GM19372 (cell line): ENCODE data around the gene CNTN1.

Experiments used
- ATAC-seq: cut with Tn5 transposase; IDR thresholded peaks from one replicate; pipeline ENCODE4 v1.9.1; 2021; ENCODE audit warnings: mild to moderate bottlenecking, low read depth, moderate library complexity; ENCODE audit not compliant: unreplicated experiment

Gene CNTN1

GRCh38 chr12:40691913-40692764 is at the start of gene CNTN1:
TSS of gene CNTN1 (plus strand) at chr12:40692439.
- ATAC-seq = peak; percentile 49

GRCh38 chr12:40643506-40643905 is 48.7 kb upstream of the CNTN1 start:
- no peak for ATAC-seq

GRCh38 chr12:40643976-40644375 is 48.3 kb upstream of the CNTN1 start:
- no peak for ATAC-seq

DNA sequence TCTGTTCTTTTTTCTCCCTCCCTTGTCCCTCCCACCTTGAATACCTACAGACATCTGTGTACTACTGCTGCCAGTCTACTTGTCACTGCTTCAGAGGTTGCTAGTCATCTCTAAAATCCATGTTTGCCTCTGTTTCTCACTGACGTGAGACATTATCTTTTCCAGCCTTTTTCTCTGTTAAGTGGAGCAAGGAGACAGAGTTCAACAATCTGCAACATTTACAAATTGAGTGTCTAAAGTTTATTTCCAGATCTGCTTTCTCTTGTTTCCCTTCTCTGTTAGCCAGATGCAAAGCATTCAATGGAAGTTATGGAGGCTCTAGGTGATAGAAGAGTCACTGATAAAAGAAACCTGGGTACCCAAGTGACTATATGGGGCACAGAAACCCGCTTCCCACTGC is 47.5 kb upstream of the CNTN1 start:
- ATAC-seq = no peak

- no peak for ATAC-seq
These were observed 46.9 kb upstream of the CNTN1 start for GRCh38 chr12:40645361-40645760.

- no peak for ATAC-seq
These were observed 45.8 kb upstream of the CNTN1 start for GRCh38 chr12:40646456-40646855.

GRCh38 chr12:40646911-40647310 is 45.3 kb upstream of the CNTN1 start:
- no peak for ATAC-seq

GRCh38 chr12:40647651-40648050 is 44.6 kb upstream of the CNTN1 start:
- no peak for ATAC-seq

- no peak for ATAC-seq
These were observed 43.7 kb upstream of the CNTN1 start for GRCh38 chr12:40648519-40648918.

GRCh38 chr12:40650038-40650704 is 42.1 kb upstream of the CNTN1 start:
- ATAC-seq = no peak

DNA sequence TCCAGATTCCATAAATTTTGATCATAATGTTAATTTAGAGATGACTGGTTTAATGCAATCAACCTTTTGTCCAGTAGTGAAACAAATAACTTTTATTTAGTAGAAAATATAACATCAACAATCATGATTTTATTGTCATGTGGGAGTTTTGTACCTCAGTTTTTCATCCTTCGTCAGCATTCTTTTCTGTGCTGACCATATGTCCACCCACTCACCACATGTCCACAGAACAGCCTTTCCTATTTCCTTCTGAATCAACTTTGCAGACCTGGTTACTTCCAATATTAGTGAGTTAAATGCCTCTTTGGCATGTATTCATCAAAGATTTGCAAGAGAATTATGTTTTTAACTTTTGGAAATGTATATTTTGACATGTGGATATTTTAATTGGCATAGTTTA is 36.8 kb upstream of the CNTN1 start:
- no peak for ATAC-seq

DNA sequence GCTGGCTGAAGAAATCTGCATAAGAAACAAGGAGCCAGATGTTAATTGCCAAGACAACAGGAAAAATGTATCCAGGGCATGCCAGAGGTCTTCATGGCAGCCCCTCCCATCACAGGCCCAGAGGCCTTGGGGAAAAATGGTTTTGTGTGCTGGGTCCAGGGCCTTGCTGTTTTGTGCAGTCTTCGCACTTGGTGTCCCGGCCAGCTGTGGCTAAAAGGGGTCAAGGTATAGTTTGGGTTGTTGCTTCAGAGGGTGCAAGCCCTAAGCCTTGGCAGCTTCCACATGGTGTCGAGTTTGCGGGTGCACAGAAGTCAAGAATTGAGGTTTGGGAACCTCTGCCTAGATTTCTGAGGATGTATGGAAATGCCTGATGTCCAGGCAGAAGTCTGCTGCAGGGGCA is 29.9 kb upstream of the CNTN1 start:
- no peak for ATAC-seq

- ATAC-seq = no peak
These were observed 28.5 kb upstream of the CNTN1 start for GRCh38 chr12:40663781-40664180.

- ATAC-seq = no peak
These were observed 24.1 kb upstream of the CNTN1 start for GRCh38 chr12:40668099-40668529.

DNA sequence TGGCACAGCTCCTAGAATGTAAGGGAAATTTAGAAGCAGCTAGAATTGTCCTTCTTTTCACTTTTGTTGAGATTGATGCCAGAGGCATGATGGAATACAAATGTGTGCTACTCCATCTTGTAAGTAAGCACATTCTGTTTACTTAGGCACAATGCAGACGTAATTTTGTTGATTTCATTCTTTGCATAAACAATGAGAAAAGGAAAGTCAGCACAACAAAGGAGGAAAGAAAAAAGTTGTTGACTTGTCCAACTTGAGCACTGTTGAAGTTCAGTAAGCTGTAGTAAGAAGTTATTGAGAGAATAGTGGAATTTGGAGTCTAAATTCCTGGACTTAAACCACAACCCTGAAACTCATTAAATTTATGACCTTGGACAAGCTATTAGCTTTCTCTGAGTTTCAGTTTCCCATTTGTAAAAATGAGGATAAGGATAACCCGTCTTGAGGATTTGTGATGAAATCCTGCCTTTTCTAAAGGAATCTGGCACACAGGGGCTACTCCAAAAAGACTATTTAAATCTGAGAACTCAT is 19.4 kb upstream of the CNTN1 start:
- no peak for ATAC-seq

DNA sequence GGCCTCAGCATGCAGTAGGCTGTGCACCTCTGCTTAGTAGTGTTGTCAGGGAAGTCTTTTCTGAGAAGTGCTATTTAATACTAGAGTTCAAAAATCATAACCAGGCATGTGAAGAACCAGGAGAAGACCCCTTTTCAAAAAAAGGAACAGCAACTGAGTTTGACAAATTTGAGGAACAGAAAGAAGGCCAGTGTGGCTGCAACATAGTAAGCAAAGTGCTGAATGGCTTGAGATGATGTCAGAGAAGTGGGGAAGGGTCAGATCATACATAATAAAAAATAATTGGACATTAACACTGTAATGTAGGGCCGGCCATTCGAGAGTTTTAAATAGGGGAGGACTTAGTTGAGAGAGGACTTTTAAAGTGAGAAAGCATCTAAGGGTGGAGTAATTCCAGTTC is 11.1 kb upstream of the CNTN1 start:
- no peak for ATAC-seq

DNA sequence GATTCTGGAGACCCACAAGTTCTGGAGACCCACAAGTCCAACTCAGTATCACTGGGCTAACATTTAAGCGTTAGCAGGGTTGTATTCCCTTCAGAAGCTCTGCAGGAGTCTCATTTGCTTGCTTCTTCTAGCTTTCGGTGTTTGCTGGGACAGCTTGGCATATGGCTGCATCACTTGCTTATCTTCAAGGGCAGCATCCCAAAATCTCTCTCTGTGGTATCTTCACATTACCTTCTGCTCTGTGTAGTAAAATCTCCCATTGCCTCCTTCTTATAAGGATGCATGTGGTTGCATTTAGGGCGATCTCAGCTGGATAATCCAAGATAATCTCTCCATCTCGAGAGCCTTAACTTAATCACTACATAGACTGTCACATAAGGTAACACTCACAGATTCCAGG is 7.3 kb upstream of the CNTN1 start:
- no peak for ATAC-seq

DNA sequence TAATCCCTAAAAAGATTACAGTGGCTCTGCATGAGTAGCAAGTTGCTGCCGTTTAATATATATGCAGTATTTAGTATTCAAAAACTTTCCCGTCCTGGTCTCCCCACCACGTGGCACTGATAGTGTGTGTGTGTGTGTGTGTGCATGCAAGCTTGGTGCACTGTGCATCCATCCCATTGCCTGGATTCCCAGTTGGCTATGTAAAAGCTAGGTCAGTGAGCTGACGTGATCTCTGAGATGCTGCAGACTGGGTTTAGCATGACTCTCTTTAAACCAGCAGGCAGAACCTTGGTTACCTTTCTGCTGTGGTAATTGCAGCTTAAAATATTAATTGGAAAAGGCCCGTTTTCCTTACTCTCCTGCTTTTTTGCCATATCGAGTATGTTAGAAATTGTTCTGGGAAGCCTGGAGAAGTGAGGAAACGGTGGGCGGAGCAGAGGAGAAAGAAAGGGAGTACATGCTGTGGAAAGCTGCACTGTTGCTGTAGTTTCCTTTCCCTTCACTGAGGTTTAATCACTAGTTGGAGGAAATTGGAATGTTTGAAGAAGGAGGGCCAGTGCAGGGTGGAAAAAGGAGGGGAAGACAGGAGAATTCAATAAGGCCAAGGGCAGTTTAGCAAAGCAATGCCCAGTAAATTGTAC is 4.0 kb upstream of the CNTN1 start:
- ATAC-seq = no peak

DNA sequence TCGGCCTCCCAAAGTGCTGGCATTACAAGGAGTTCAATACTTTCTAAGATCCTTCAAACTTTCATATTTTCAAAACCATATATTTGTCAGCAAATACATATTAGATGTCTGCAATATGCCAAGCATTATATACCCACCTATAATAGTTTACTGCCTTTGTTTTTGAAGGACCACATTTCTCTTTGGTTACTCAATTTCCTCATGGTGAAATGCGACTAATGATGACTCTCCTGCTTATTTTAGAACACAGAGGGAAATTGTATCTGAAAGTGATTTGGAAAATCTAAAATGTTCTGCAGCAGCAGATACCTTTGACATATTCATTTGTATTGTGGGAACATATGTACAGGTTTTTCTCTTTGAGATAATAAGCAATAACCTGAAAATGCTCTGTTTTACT is 2.7 kb upstream of the CNTN1 start:
- no peak for ATAC-seq

DNA sequence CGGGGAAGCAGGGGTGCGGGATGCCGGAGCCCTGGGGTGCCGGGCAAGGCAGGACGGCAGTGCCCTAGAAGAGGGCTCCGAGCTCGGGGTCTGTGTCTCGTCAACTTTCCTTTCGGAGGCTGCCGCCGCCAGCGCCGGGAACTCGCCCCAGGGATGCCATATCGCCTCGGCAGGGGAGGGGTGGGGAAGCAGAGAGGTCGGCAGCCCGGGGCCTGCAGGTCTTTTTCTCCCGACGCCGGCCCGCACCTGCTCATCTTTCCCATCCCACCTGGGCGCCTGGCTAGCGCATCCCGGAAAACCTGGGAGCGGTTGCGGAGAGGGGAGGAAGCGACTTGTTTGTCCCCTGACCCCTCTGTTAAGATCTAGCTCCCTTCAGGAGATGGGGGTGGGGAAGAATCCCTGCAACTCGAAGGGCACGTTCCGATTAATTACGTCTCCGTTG is 547 bp downstream of the CNTN1 start:
- no peak for ATAC-seq

DNA sequence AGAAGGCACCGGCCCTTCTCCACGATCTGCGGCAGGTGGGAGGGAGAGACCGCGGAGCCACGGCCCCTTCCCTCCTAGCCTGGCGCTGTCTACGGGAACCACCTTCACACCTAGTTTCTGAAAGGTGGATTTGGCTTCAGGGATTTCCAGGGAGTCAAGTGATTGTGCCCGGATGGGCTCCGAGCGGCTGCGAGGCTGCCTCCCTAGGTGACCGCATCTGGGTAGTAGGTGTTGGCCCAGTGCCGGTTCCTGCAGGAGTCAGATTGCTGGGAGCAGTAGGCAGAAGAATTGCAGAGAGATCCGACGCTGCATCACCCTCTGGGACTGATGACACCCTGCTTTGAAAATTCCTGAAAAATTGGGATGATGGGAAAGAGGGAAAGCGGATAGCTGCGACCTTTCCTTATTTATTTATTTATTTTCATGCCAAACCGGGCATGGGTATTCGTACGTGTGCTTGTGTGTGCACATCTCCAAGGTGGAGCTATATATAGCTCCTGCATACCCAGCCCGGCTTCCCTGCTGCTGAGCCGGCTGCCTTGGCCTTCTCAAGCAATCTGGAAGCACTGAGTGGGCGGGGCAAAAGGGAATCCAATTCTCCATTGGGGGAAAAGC is 1.1 kb downstream of the CNTN1 start:
- no peak for ATAC-seq
